Liver (tissue), 3 donors: Measurements from ENCODE around the gene CARD16.

Experiments used
- GABPA ChIP-seq, 2 donors: IDR thresholded peaks in 1 of 2; conservative IDR thresholded peaks in 1 of 2; 2 replicates each; pipeline ENCODE4 v1.6.1; 2016; ENCODE audit warnings: antibody characterized with exemption in 2 of 2, mild to moderate bottlenecking in 1 of 2, moderate library complexity in 1 of 2
- RXRA ChIP-seq, 2 donors: IDR thresholded peaks; 2 replicates each; pipeline ENCODE4 v1.6.1; 2017 to 2018; ENCODE audit warnings: antibody characterized with exemption in 2 of 2, mild to moderate bottlenecking in 1 of 2
- TF ChIP-seq, protein P1 (sequence below): fragments of 150-350 bp; IDR thresholded peaks from 2 replicates; pipeline ENCODE4 v1.5.1; 2017; ENCODE audit warnings: improper control_type of control experiment, low read depth, low read length; ENCODE audit not compliant: missing input control
- donor health status: healthy.
- donor health status: healthy.

GRCh38 chr11:105078283-105078682, 33.1 kb upstream of the CARD16 start:
- no peak for TF ChIP-seq GABPA (IDR thresholded peaks at IDR 0.05 in 1 of 2, conservative IDR thresholded peaks at IDR 0.05 in 1 of 2)
- TF ChIP-seq RXRA (IDR thresholded peaks at IDR 0.05): no peak
- TF ChIP-seq, protein P1, sequence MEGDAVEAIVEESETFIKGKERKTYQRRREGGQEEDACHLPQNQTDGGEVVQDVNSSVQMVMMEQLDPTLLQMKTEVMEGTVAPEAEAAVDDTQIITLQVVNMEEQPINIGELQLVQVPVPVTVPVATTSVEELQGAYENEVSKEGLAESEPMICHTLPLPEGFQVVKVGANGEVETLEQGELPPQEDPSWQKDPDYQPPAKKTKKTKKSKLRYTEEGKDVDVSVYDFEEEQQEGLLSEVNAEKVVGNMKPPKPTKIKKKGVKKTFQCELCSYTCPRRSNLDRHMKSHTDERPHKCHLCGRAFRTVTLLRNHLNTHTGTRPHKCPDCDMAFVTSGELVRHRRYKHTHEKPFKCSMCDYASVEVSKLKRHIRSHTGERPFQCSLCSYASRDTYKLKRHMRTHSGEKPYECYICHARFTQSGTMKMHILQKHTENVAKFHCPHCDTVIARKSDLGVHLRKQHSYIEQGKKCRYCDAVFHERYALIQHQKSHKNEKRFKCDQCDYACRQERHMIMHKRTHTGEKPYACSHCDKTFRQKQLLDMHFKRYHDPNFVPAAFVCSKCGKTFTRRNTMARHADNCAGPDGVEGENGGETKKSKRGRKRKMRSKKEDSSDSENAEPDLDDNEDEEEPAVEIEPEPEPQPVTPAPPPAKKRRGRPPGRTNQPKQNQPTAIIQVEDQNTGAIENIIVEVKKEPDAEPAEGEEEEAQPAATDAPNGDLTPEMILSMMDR: no peak
